ENCODE results near the gene KLF13. TPM values are rescaled to one million over a fixed set of nuclear protein-coding genes. Genes with fewer than 3 reads are reported as not detected.

The KLF13 gene
- total and polyA plus RNA-seq, 7 donors: 18.7 to 71.9 (median 25.0) TPM

GRCh38 chr15:31344266-31344665 is 17.6 kb downstream of the KLF13 start:
- no peak overlapping the region for H3K4me3 ChIP-seq
- peak overlapping the region; percentile 11 to 52 (median 38) for H3K27ac ChIP-seq
- 27 to 70% methylated on average over 4 of the region's 4 CpGs for WGBS, 2 donors
- H3K9me3 ChIP-seq: no peaks in the 10 kb centered on the region
- intact Hi-C loops (cut with DNase I): no loop called here
- TF ChIP-seq POLR2AphosphoS5 (IDR thresholded peaks at IDR 0.05): no peak
- TF ChIP-seq POLR2A (IDR thresholded peaks at IDR 0.05): no peak
- no peak for TF ChIP-seq EP300 (IDR thresholded peaks at IDR 0.05)
- no peak for TF ChIP-seq CTCF (IDR thresholded peaks at IDR 0.05)
- no peak for DNase-seq
- no peaks in the 10 kb centered on the region for H3K36me3 ChIP-seq
- H3K27me3 ChIP-seq: no peaks in the 10 kb centered on the region
- peaks cover 0 to 83% (median 76%) of the 10 kb centered on the region in 4 donors for H3K4me1 ChIP-seq

- no peak for TF ChIP-seq EP300 (IDR thresholded peaks at IDR 0.05)
- TF ChIP-seq POLR2AphosphoS5 (IDR thresholded peaks at IDR 0.05): no peak
- TF ChIP-seq CTCF (IDR thresholded peaks at IDR 0.05): no peak
- H3K4me1 ChIP-seq: peaks cover 0 to 83% (median 76%) of the 10 kb centered on the region in 4 donors
- DNase-seq: no peak
- peak overlapping the region; percentile 9 to 52 (median 46) for H3K27ac ChIP-seq
- no peaks in the 10 kb centered on the region for H3K27me3 ChIP-seq
- intact Hi-C loops (cut with DNase I): no loop called here
- 17 to 47% methylated on average over 16 of the region's 16 CpGs for WGBS, 2 donors
- H3K36me3 ChIP-seq: no peaks in the 10 kb centered on the region
- H3K4me3 ChIP-seq: no peak overlapping the region
- H3K9me3 ChIP-seq: no peaks in the 10 kb centered on the region
These were observed 18.4 kb downstream of the KLF13 start for GRCh38 chr15:31344823-31345605.

- intact Hi-C loops (cut with DNase I): no loop called here
- H3K36me3 ChIP-seq: no peaks in the 10 kb centered on the region
- H3K27ac ChIP-seq: peak overlapping the region; percentile 9 to 52 (median 40)
- H3K27me3 ChIP-seq: no peaks in the 10 kb centered on the region
- no peaks in the 10 kb centered on the region for H3K9me3 ChIP-seq
- no peak for TF ChIP-seq CTCF (IDR thresholded peaks at IDR 0.05)
- no peak for TF ChIP-seq POLR2AphosphoS5 (IDR thresholded peaks at IDR 0.05)
- TF ChIP-seq POLR2A (IDR thresholded peaks at IDR 0.05): no peak
- no peak for TF ChIP-seq EP300 (IDR thresholded peaks at IDR 0.05)
- no peak for DNase-seq
- 56 to 61% methylated on average over 19 of the region's 19 CpGs for WGBS, 2 donors
- H3K4me3 ChIP-seq: no peak overlapping the region
- H3K4me1 ChIP-seq: peaks cover 0 to 84% (median 73%) of the 10 kb centered on the region in 4 donors
These were observed 19.2 kb downstream of the KLF13 start for GRCh38 chr15:31345606-31346366.

- WGBS, 2 donors: 59 to 81% methylated on average over 14 of the region's 14 CpGs
- Histone ChIP-seq H3K9me3 (no peaks in the 10 kb centered on the region), H3K4me3 (no peak overlapping the region), H3K27me3 (no peaks in the 10 kb centered on the region), H3K36me3 (no peaks in the 10 kb centered on the region), H3K27ac (peak overlapping the region in 2 of 4 donors; percentile 35 to 52), H3K4me1 (peaks cover 0 to 83% (median 73%) of the 10 kb centered on the region in 4 donors)
- intact Hi-C loops (cut with DNase I): no loop called here
- DNase-seq: no peak
- TF ChIP-seq EP300 (IDR thresholded peaks at IDR 0.05) (no peak), POLR2AphosphoS5 (IDR thresholded peaks at IDR 0.05) (no peak), CTCF (IDR thresholded peaks at IDR 0.05) (no peak), POLR2A (IDR thresholded peaks at IDR 0.05) (no peak)
These were observed 19.9 kb downstream of the KLF13 start for GRCh38 chr15:31346367-31347066.

All from sigmoid colon (tissue), 7 donors.